Bronchial epithelial cell (primary cell): ENCODE measurements around the gene DNAJB1. TPM values are rescaled to one million over a fixed set of nuclear protein-coding genes. Genes with fewer than 3 reads are reported as not detected.

Source experiments
- DNase-seq: peaks from one replicate; pipeline ENCODE4 v3.0.0-alpha.2; 2010; ENCODE audit warnings: low read depth
- FAIRE-seq: peaks from 2 replicates; lab custom pipeline; 2011; peaks lifted over from hg19 to GRCh38; lab: Jason Lieb, UNC
- H3K27me3 ChIP-seq: 2 replicates; pipeline ENCODE4 v1.5.1; 2011; ENCODE audit warnings: low read length; ENCODE audit not compliant: control insufficient read depth, insufficient read depth
- H3K36me3 ChIP-seq: 2 replicates; pipeline ENCODE4 v1.5.1; 2011; ENCODE audit warnings: low read length; ENCODE audit not compliant: control insufficient read depth, insufficient read depth
- H3K4me3 ChIP-seq: 2 replicates; pipeline ENCODE4 v1.5.1; 2011; ENCODE audit warnings: mild to moderate bottlenecking, low read depth, low read length, control low read depth
- total RNA-seq: library from RNA; depleted of rRNA; stranded (reverse); fragments of >200 nt; gene quantifications from 2 replicates; pipeline ENCODE4 v1.2.1, GENCODE V29; 2014
- TF ChIP-seq, protein P1 (sequence below): IDR thresholded peaks from 2 replicates; pipeline ENCODE4 v1.5.1; 2011; ENCODE audit warnings: mild to moderate bottlenecking, moderate library complexity, low read length, control low read depth, inconsistent platforms; ENCODE audit not compliant: insufficient read depth, severe bottlenecking

Gene DNAJB1
- total RNA-seq, 1 donor from 2014 or later = 58.4 TPM

DNA sequence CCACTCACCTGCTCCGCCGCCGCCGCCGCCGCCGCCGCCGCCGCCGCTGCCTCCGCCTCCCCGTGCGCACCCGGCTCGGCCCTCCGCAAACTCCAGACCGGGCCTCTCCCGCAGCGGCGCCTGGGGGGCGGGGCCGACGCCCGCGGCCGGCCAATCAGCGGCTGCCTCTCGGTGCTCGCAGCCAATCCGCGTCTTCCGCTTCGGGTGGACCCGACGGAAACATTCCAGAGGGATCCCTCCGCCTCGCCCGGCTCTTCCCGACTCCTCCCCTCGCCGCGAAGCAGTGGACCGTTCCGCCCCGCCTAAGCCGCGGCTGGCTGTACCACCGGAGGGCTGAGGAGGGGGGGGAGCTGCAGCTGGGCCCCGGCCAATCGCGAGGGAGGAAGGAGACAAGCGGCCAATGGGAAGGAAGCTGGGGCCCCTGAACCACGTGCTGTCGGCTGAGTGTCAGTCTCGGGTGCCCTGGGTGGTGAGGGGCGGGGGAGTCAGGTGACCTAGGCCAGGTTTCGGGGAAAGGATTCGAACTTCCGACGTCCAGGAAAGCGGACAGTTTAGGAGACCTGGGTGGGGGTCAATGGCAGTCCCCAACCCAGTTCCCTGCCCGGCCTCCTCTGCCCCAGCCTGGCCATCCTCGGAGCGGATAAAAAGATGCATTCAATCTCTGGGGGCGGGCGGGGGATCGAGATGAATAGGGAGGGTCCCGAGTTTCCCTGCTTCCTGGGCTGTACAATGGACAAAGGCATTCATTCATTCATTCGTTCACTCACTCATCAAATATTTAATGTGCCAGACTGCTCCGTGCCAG, 22.0 kb downstream of the DNAJB1 start, which contains the start of gene GIPC1:
GIPC1 (minus strand) TSS at position 99 of the 805 bp plus-strand sequence. CDS start 13,151 bp downstream, outside the sequence.
- H3K4me3 ChIP-seq = peak within 1 kb of the TSS; percentile 82
- no peak for FAIRE-seq

DNA sequence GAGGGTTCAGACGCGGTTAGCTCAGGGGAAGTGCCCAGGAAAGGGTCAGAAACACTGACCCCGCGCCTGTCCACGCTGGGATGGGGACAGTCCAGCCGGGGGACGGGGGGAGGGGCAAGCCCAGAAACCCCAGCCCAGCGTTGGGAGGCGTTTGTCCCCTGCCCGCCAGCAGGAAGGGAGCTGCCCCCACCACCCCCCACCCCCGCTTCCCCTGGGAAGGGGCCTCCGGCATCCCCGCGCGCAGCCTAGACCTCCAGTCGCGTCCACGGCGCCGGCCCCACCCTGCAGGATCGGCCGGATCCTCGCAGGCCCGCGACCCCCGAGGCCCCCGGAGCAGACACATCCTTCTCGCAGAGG, 22.5 kb downstream of the DNAJB1 start:
- Histone ChIP-seq H3K27me3 (no peaks in the 10 kb centered on the region), H3K4me3 (peak overlapping the region; percentile 82), H3K36me3 (peaks cover 16% of the 10 kb centered on the region)
- TF ChIP-seq, protein P1, sequence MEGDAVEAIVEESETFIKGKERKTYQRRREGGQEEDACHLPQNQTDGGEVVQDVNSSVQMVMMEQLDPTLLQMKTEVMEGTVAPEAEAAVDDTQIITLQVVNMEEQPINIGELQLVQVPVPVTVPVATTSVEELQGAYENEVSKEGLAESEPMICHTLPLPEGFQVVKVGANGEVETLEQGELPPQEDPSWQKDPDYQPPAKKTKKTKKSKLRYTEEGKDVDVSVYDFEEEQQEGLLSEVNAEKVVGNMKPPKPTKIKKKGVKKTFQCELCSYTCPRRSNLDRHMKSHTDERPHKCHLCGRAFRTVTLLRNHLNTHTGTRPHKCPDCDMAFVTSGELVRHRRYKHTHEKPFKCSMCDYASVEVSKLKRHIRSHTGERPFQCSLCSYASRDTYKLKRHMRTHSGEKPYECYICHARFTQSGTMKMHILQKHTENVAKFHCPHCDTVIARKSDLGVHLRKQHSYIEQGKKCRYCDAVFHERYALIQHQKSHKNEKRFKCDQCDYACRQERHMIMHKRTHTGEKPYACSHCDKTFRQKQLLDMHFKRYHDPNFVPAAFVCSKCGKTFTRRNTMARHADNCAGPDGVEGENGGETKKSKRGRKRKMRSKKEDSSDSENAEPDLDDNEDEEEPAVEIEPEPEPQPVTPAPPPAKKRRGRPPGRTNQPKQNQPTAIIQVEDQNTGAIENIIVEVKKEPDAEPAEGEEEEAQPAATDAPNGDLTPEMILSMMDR = no peak
- FAIRE-seq (no peak), DNase-seq (no peak)

More for the DNA sequence above, 22.0 kb downstream of the DNAJB1 start, which contains the start of gene GIPC1:
- peak; percentile 92 for DNase-seq
- TF ChIP-seq, protein P1 = no peak
- Histone ChIP-seq H3K36me3 (peaks cover 15% of the 10 kb centered on the region), H3K27me3 (no peaks in the 10 kb centered on the region)

DNA sequence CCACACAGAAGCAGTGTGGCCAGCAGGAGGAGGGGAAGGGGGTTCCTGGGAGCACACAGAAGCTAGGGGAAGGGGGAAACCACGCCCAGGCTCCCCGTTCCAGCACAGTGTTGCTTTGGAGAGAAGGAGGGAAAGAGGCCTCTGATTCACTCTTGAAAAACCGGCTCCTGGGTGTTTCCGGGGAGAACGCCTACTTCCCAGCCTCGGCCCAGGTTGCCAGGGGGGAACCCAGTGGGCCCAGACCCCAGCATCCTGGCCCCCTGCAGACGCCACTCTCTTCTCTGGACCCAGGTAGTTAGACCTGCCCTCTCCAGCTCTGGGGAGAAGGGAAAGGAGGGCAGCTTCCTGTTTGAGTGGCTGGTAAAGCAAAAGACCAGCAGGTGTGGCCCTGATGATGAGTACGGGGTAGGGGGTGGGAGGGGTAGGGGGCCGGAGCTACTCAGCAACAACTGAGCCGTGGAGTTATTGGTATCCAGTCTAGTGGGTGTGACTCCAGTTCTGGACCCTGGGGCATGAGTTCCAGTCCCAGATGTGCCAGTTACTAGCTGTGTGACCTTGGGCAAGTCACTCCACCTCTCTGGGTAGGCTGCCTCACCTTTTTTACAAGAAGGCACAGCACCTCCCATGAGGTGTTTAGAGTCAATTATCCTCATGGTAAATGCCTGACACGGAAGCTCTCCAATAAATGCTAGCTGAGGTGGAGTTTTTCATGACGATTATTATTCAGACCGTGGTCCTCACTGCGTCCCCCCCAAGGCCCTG, 23.1 kb downstream of the DNAJB1 start:
- peak overlapping the region; percentile 82 for H3K4me3 ChIP-seq
- H3K27me3 ChIP-seq = no peaks in the 10 kb centered on the region
- H3K36me3 ChIP-seq = peaks cover 16% of the 10 kb centered on the region
- DNase-seq = peak; percentile 70
- TF ChIP-seq, protein P1 = no peak
- no peak for FAIRE-seq

DNA sequence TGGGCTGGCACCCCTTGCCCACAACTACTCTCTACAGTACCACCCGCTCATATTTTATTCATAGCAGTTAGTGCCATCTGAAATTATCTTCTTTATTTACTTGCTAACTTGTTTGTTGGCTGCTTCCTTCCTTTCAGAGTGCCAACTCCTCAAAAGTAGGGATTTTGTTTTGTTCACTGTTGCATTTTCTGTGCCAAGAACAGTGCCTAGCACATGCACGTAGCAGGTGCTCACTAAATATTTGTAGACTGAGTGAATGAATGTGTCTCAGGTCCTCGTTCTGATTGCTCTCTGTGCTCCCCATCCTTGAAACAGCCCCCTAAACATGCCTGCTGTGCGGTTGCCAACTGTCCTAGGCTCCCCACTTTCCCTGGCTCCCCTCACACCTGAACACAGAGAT, 23.8 kb downstream of the DNAJB1 start:
- Histone ChIP-seq H3K4me3 (peak overlapping the region; percentile 82), H3K36me3 (peaks cover 17% of the 10 kb centered on the region), H3K27me3 (no peaks in the 10 kb centered on the region)
- TF ChIP-seq, protein P1 = no peak
- DNase-seq (no peak), FAIRE-seq (no peak)

DNA sequence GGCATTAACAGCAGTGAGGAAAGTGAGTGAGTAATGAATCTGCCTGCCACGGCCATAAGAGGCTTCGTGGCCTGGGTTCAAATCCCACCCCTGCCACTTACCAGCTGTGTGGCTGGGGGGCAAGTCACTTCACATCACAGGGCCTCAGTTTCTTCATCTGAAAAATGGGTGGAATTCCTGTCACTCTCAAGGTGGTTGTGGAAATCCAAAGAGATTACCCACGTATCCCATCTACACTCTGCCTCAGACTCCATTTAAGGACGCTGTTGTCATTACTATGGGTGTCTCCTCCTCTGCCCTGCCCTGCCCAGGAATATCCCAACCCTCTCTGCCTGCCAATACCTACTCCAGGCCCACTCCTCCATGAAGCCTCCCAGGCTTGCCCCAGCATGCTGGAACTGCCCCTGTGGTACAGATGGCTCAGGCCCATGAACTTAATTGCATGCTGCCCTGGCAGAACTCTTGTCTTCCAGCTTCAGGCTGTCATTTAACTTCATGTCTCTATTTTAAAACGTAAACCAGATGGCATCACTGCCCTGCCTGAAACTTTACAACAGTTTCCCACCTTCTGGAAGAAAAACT, 25.4 kb downstream of the DNAJB1 start:
- no peak for DNase-seq
- FAIRE-seq = no peak
- Histone ChIP-seq H3K36me3 (peaks cover 20% of the 10 kb centered on the region), H3K27me3 (no peaks in the 10 kb centered on the region), H3K4me3 (no peak overlapping the region)
- TF ChIP-seq, protein P1 = no peak
